H1 (cell line): ENCODE measurements around the gene ZNF860. TPM values are rescaled to one million over a fixed set of nuclear protein-coding genes. Genes with fewer than 3 reads are reported as not detected.
A peak's percentile ranks its signal among the peaks of the same experiment; 100 is the strongest.

ENCODE experiments used
- CTCF ChIA-PET: fragments of 300-600 bp; sonication (Branson Sonifier 250); formaldehyde crosslinking; loops from one replicate; lab custom pipeline; 2021; ENCODE audit not compliant: partially characterized antibody; lab: Charles Lee
- POLR2A ChIA-PET: fragments of 300-600 bp; sonication (Branson Sonifier 250); formaldehyde crosslinking; loops from one replicate; lab custom pipeline; 2021; ENCODE audit warnings: inconsistent platforms; ENCODE audit not compliant: partially characterized antibody; lab: Charles Lee
- DNase-seq, 2 experiments: peaks; one replicate each; pipeline versions ENCODE4 v3.0.0 to v3.0.0-alpha.2; 2010 to 2022; ENCODE audit warnings: low spot score in 2 of 2, low read depth in 1 of 2, mixed read lengths in 1 of 2
- FAIRE-seq: peaks from 2 replicates; lab custom pipeline; 2011; peaks lifted over from hg19 to GRCh38; lab: Jason Lieb, UNC
- H2AFZ ChIP-seq: 2 replicates; pipeline ENCODE4 v1.8.1; 2012; ENCODE audit warnings: low read length, inconsistent platforms
- H2AK5ac ChIP-seq: 2 replicates; pipeline ENCODE4 v1.6.1; 2013; ENCODE audit warnings: low read depth, low read length
- H2BK120ac ChIP-seq: replicated peaks from 2 replicates; pipeline ENCODE3; 2013; ENCODE audit warnings: low read depth, low read length, inconsistent platforms
- H2BK12ac ChIP-seq: 2 replicates; pipeline ENCODE4 v1.6.1; 2013; ENCODE audit warnings: low read depth, low read length
- H2BK15ac ChIP-seq: 2 replicates; pipeline ENCODE4 v1.6.1; 2013; ENCODE audit warnings: low read length
- H2BK20ac ChIP-seq: 2 replicates; pipeline ENCODE4 v1.6.1; 2013; ENCODE audit warnings: low read length
- H2BK5ac ChIP-seq: 2 replicates; pipeline ENCODE4 v1.6.1; 2013; ENCODE audit warnings: low read depth, low read length
- H3K14ac ChIP-seq: 2 replicates; pipeline ENCODE4 v1.6.1; 2013; ENCODE audit warnings: inconsistent platforms; ENCODE audit not compliant: insufficient read length
- H3K18ac ChIP-seq: 2 replicates; pipeline ENCODE4 v1.6.1; 2013; ENCODE audit warnings: low read length; ENCODE audit errors: extremely low read depth
- H3K23ac ChIP-seq: 2 replicates; pipeline ENCODE4 v1.6.1; 2013; ENCODE audit warnings: inconsistent platforms; ENCODE audit not compliant: insufficient read length
- H3K23me2 ChIP-seq: 2 replicates; pipeline ENCODE4 v1.6.1; 2013; ENCODE audit warnings: low read depth, low read length
- H3K27ac ChIP-seq: 2 replicates; pipeline ENCODE4 v1.6.1; 2011; ENCODE audit warnings: low read depth, low read length, inconsistent platforms
- H3K27me3 ChIP-seq, 4 experiments: replicated peaks in 1 of 4; 1 replicate in 1 of 4; 2 replicates in 3 of 4; pipeline versions ENCODE4 v1.6.1 to v1.8.1; 2011 to 2013; ENCODE audit warnings: low read length in 3 of 4, mild to moderate bottlenecking in 3 of 4, inconsistent platforms in 2 of 4, mixed read lengths in 2 of 4, moderate library complexity in 1 of 4; ENCODE audit not compliant: control insufficient read depth in 3 of 4, insufficient read depth in 3 of 4; ENCODE audit errors: extremely low read depth in 1 of 4
- H3K36me3 ChIP-seq, 4 experiments: 2 replicates each; pipeline versions ENCODE4 v1.6.1 to v1.8.1; 2011 to 2013; ENCODE audit warnings: mild to moderate bottlenecking in 4 of 4, low read length in 3 of 4, moderate library complexity in 2 of 4, control low read depth in 1 of 4, inconsistent platforms in 1 of 4; ENCODE audit not compliant: insufficient read depth in 4 of 4, control insufficient read depth in 2 of 4
- H3K4ac ChIP-seq: replicated peaks from 2 replicates; pipeline ENCODE3; 2013; ENCODE audit warnings: low read length, low read depth, mixed read lengths, inconsistent platforms; ENCODE audit not compliant: insufficient read length
- H3K4me1 ChIP-seq, 4 experiments: replicated peaks in 1 of 4; 1 replicate in 1 of 4; 2 replicates in 3 of 4; pipeline versions ENCODE4 v1.6.1 to v1.8.1; 2011 to 2013; ENCODE audit warnings: low read length in 3 of 4, inconsistent platforms in 2 of 4, mixed read lengths in 1 of 4; ENCODE audit not compliant: insufficient read depth in 4 of 4, control insufficient read depth in 3 of 4
- H3K4me2 ChIP-seq, 2 experiments: 2 replicates each; pipeline versions ENCODE4 v1.6.1 to v1.8.1; 2011 to 2013; ENCODE audit warnings: low read depth in 2 of 2, low read length in 2 of 2, control low read depth in 1 of 2, inconsistent platforms in 1 of 2, mild to moderate bottlenecking in 1 of 2; ENCODE audit not compliant: insufficient read depth in 1 of 2
- H3K4me3 ChIP-seq, 4 experiments: fragments of 200-600, 300-600 bp in 1 of 4; sonication (generic), shearing (Covaris generic), sonication (Bioruptor Twin) in 1 of 4; 2 replicates each; pipeline versions ENCODE4 v1.5.1 to v1.8.1; 2011 to 2016; ENCODE audit warnings: low read length in 4 of 4, low read depth in 3 of 4, control low read depth in 2 of 4, inconsistent platforms in 2 of 4, mild to moderate bottlenecking in 2 of 4, mixed read lengths in 1 of 4, moderate library complexity in 1 of 4; ENCODE audit not compliant: insufficient read depth in 2 of 4; ENCODE audit errors: extremely low read depth in 1 of 4
- H3K56ac ChIP-seq: replicated peaks from 2 replicates; pipeline ENCODE3; 2013; ENCODE audit warnings: low read depth, mild to moderate bottlenecking, mixed read lengths, low read length, inconsistent platforms; ENCODE audit not compliant: insufficient read length
- H3K79me1 ChIP-seq: 2 replicates; pipeline ENCODE4 v1.6.1; 2013; ENCODE audit warnings: low read depth, low read length, control low read depth
- H3K79me2 ChIP-seq, 2 experiments: 2 replicates each; pipeline versions ENCODE4 v1.6.1 to v1.8.1; 2012 to 2013; ENCODE audit warnings: low read length in 2 of 2, mild to moderate bottlenecking in 2 of 2, inconsistent platforms in 1 of 2; ENCODE audit not compliant: insufficient read depth in 2 of 2, control insufficient read depth in 1 of 2
- H3K9ac ChIP-seq, 4 experiments: replicated peaks in 1 of 4; 1 replicate in 1 of 4; 2 replicates in 3 of 4; pipeline versions ENCODE4 v1.6.1 to v1.8.1; 2011 to 2013; ENCODE audit warnings: low read depth in 3 of 4, low read length in 3 of 4, control low read depth in 2 of 4, mild to moderate bottlenecking in 2 of 4, moderate library complexity in 2 of 4, inconsistent platforms in 1 of 4; ENCODE audit errors: extremely low read depth in 1 of 4
- H3K9me3 ChIP-seq, 2 experiments: 2 replicates each; pipeline versions ENCODE4 v1.6.1 to v1.8.1; 2012 to 2013; ENCODE audit warnings: mild to moderate bottlenecking in 2 of 2, moderate library complexity in 2 of 2, control low read depth in 1 of 2, inconsistent platforms in 1 of 2, low read depth in 1 of 2, low read length in 1 of 2, mixed read lengths in 1 of 2; ENCODE audit not compliant: insufficient read depth in 2 of 2
- H4K20me1 ChIP-seq, 2 experiments: replicated peaks in 1 of 2; 2 replicates each; pipeline versions ENCODE3 to v1.8.1; 2011 to 2013; ENCODE audit warnings: inconsistent platforms in 2 of 2, low read length in 2 of 2, mild to moderate bottlenecking in 1 of 2; ENCODE audit not compliant: insufficient read depth in 2 of 2, control insufficient read depth in 1 of 2
- H4K5ac ChIP-seq: 2 replicates; pipeline ENCODE4 v1.6.1; 2013; ENCODE audit warnings: low read length, low read depth, mixed read lengths, inconsistent platforms; ENCODE audit not compliant: insufficient read length
- H4K8ac ChIP-seq: 2 replicates; pipeline ENCODE4 v1.8.0; 2013; ENCODE audit warnings: mild to moderate bottlenecking, moderate library complexity, low read length, inconsistent platforms; ENCODE audit not compliant: insufficient read depth; ENCODE audit errors: extremely low read depth
- H4K91ac ChIP-seq: replicated peaks from 2 replicates; pipeline ENCODE3; 2013; ENCODE audit warnings: low read length, mixed read lengths, inconsistent platforms; ENCODE audit not compliant: insufficient read length
- BCL11A ChIP-seq, 2 experiments: IDR thresholded peaks; one replicate each; pipeline ENCODE4 v1.6.1; 2011; ENCODE audit warnings: low read depth in 2 of 2, low read length in 2 of 2, mild to moderate bottlenecking in 2 of 2
- CBX5 ChIP-seq: fragments of 300-800, 300-1000 bp; sonication (generic); IDR thresholded peaks from 2 replicates; pipeline ENCODE4 v1.7.1; 2016; ENCODE audit warnings: antibody characterized with exemption, low read length, low read depth
- CBX8 ChIP-seq: fragments of 300-800, 300-1000 bp; sonication (generic); IDR thresholded peaks from 2 replicates; pipeline ENCODE4 v1.7.1; 2016; ENCODE audit warnings: low read depth, low read length, borderline replicate concordance
- CHD1 ChIP-seq: IDR thresholded peaks from 2 replicates; pipeline ENCODE4 v1.6.1; 2012; ENCODE audit warnings: low read depth, low read length, improper control_type of control experiment
- CREB1 ChIP-seq: IDR thresholded peaks from 2 replicates; pipeline ENCODE4 v1.6.1; 2012; ENCODE audit warnings: inconsistent platforms
- EGR1 ChIP-seq: IDR thresholded peaks from 2 replicates; pipeline ENCODE4 v1.6.1; 2011; ENCODE audit warnings: low read depth, low read length, borderline replicate concordance
- JUND ChIP-seq: IDR thresholded peaks from 2 replicates; pipeline ENCODE4 v1.6.1; 2011; ENCODE audit warnings: mild to moderate bottlenecking, improper control_type of control experiment, low read length
- KDM1A ChIP-seq: fragments of 200-600, 300-600 bp; sonication (generic); IDR thresholded peaks from 2 replicates; pipeline ENCODE4 v1.7.1; 2016; ENCODE audit warnings: mild to moderate bottlenecking, low read length, borderline replicate concordance
- NANOG ChIP-seq: IDR thresholded peaks from 2 replicates; pipeline ENCODE4 v1.6.1; 2011; ENCODE audit warnings: low read length, low read depth, mild to moderate bottlenecking, inconsistent platforms; ENCODE audit not compliant: insufficient read depth, poor library complexity, severe bottlenecking
- SP2 ChIP-seq: IDR thresholded peaks from 2 replicates; pipeline ENCODE4 v1.6.1; 2012; ENCODE audit warnings: mild to moderate bottlenecking, low read length, inconsistent platforms
- SP4 ChIP-seq: IDR thresholded peaks from 2 replicates; pipeline ENCODE4 v1.6.1; 2012; ENCODE audit warnings: low read length, inconsistent platforms
- TBP ChIP-seq: IDR thresholded peaks from 2 replicates; pipeline ENCODE4 v1.6.1; 2011; ENCODE audit warnings: low read depth, low read length, improper control_type of control experiment
- TEAD4 ChIP-seq: IDR thresholded peaks from 2 replicates; pipeline ENCODE4 v1.6.1; 2012; ENCODE audit warnings: low read depth, low read length, inconsistent platforms, mixed read lengths
- USF2 ChIP-seq: IDR thresholded peaks from 2 replicates; pipeline ENCODE4 v1.6.1; 2011; ENCODE audit warnings: low read length, improper control_type of control experiment
- WGBS, 2 experiments: shearing (Covaris generic) in 1 of 2; methylation state at CpG; one replicate each; pipeline versions ENCODE4 v1.1.6 to v1.1.7; 2013 to 2015; ENCODE audit warnings: low lambda C conversion rate in 2 of 2, mixed read lengths in 2 of 2, inconsistent platforms in 1 of 2, low coverage in 1 of 2, missing lambda C conversion rate in 1 of 2; ENCODE audit not compliant: insufficient replicate concordance in 2 of 2, insufficient coverage in 1 of 2, insufficient read length in 1 of 2; ENCODE audit errors: extremely low coverage in 1 of 2, missing lambda C conversion rate in 1 of 2; 5-methylcytosine and 5-hydroxymethylcytosine counted together
- polyA plus RNA-seq, 7 experiments: library from polyadenylated mRNA; depleted of rRNA in 3 of 7; stranded (reverse) in 5 of 7; unstranded in 2 of 7; fragments of >200 nt in 5 of 7; fragments of 200-250 nt in 2 of 7; gene quantifications; 1 replicate in 5 of 7; 2 replicates in 1 of 7; 4 replicates in 1 of 7; pipeline versions ENCODE4 v1.2.1 to v1.2.3, GENCODE V29; 2011 to 2013; ENCODE audit warnings: missing spikeins in 2 of 7, mixed read lengths in 2 of 7
- total RNA-seq: library from RNA; stranded (reverse); fragmentation: NEBNext Ultra II Directional; extraction: Animal tissue kit (Norgen Biotek cat#: 25700); gene quantifications from 2 replicates; pipeline ENCODE4 v1.2.1, GENCODE V29; 2021
- TF ChIP-seq, protein P1 (sequence below): IDR thresholded peaks from 2 replicates; pipeline ENCODE4 v1.6.1; 2012; ENCODE audit warnings: inconsistent platforms

ZNF860 gene
- total and polyA plus RNA-seq, 2 of the 8 experiments (the other 6 are each of a cell fraction or from before 2014, with no cell fraction given), result 3.2 to 8.6 TPM

- no peaks in the 10 kb centered on the region for H3K27me3 ChIP-seq
- peak overlapping the region; percentile 82; the same call in 1 of the 2 replicates for H2AFZ ChIP-seq
- H3K4me1 ChIP-seq, result no peaks in the 10 kb centered on the region
- no peaks in the 10 kb centered on the region for H3K36me3 ChIP-seq
- WGBS, 2 experiments, result 88% methylated on average over 3 of the region's 3 CpGs; no CpG with 5 or more reads in 1 of the 2 experiments
- DNase-seq, result no peak
- POLR2A ChIA-PET, result no interaction called here
- H3K14ac ChIP-seq, result no peak overlapping the region
- H3K4ac ChIP-seq, result no peak overlapping the region
- no peaks in the 10 kb centered on the region for H4K20me1 ChIP-seq
- no peak overlapping the region for H3K9ac ChIP-seq
- H3K4me3 ChIP-seq, result no peak overlapping the region
- H2BK12ac ChIP-seq, result no peak overlapping the region
- H3K56ac ChIP-seq, result no peak overlapping the region
- no peak overlapping the region for H4K8ac ChIP-seq
- no peaks in the 10 kb centered on the region for H3K79me2 ChIP-seq
- peaks cover 7 to 8% of the 10 kb centered on the region in 2 experiments; a peak in 3 of 4 replicates for H3K9me3 ChIP-seq
- no peak overlapping the region for H2BK15ac ChIP-seq
- H3K18ac ChIP-seq, result no peak overlapping the region; the same call in 1 of the 2 replicates
- no peak for FAIRE-seq
- H2BK120ac ChIP-seq, result no peak overlapping the region
- CTCF ChIA-PET, result interaction anchor here (0.9 to 2.4 kb wide), 5 partner anchors 8 to 295 kb away, joined by 3 to 17 read pairs (median 3); no protein-coding TSS in a partner anchor
- H4K91ac ChIP-seq, result no peak overlapping the region
- H3K23ac ChIP-seq, result no peak overlapping the region
- no peaks in the 10 kb centered on the region for H3K23me2 ChIP-seq
- no peak overlapping the region for H4K5ac ChIP-seq
- no peak overlapping the region for H2BK5ac ChIP-seq
- H3K4me2 ChIP-seq, result no peak overlapping the region
- no peak overlapping the region for H2AK5ac ChIP-seq
- peak overlapping the region; percentile 80; the same call in 1 of the 2 replicates for H2BK20ac ChIP-seq
- H3K79me1 ChIP-seq, result no peaks in the 10 kb centered on the region
- no peak overlapping the region for H3K27ac ChIP-seq
- TF ChIP-seq KDM1A, result no peak
- no peak for TF ChIP-seq JUND
- TF ChIP-seq TBP, result no peak
- no peak for TF ChIP-seq CBX5
- TF ChIP-seq EGR1, result no peak
- TF ChIP-seq TEAD4, result no peak
- TF ChIP-seq BCL11A (IDR thresholded peaks at IDR 0.05; ENCODE audit: low read depth in 2 of 2, low read length in 2 of 2), result no peak
- no peak for TF ChIP-seq CREB1
- no peak for TF ChIP-seq CHD1
- TF ChIP-seq SP2, result no peak
- TF ChIP-seq SP4, result no peak
- TF ChIP-seq, protein P1, sequence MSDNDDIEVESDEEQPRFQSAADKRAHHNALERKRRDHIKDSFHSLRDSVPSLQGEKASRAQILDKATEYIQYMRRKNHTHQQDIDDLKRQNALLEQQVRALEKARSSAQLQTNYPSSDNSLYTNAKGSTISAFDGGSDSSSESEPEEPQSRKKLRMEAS, result no peak
- TF ChIP-seq NANOG, result no peak
- no peak for TF ChIP-seq CBX8
- TF ChIP-seq USF2, result no peak
Measured at GRCh38 chr3:32037932-32038267, 56.4 kb downstream of the ZNF860 start.
